ENCODE results near the gene SUCLG2.

GRCh38 chr3:67495751-67496150 lies 158.7 kb downstream of the SUCLG2 start:
- TF ChIP-seq CTCF (IDR thresholded peaks at IDR 0.05) (no peak), POLR2AphosphoS5 (IDR thresholded peaks at IDR 0.05; ENCODE audit: insufficient read depth in 1 of 2, low read depth in 1 of 2) (no peak)
